HFFc6 (cell line): Measurements from ENCODE around the gene NEK2. TPM values are rescaled to one million over a fixed set of nuclear protein-coding genes. Genes with fewer than 3 reads are reported as not detected.

Source experiments
- DNase-seq: peaks from one replicate; pipeline ENCODE4 v3.0.0-alpha.2; 2018
- H3K27ac Mint-ChIP-seq: 2 replicates; pipeline ENCODE4 v1.8.0; 2020; ENCODE audit warnings: mild to moderate bottlenecking, mixed read lengths
- H3K27me3 Mint-ChIP-seq: 2 replicates; pipeline ENCODE4 v1.8.0; 2021; ENCODE audit warnings: mild to moderate bottlenecking, moderate library complexity, mixed read lengths; ENCODE audit not compliant: insufficient read depth
- H3K36me3 Mint-ChIP-seq: 2 replicates; pipeline ENCODE4 v1.8.0; 2021; ENCODE audit warnings: low read depth, mixed read lengths
- H3K4me1 Mint-ChIP-seq: 2 replicates; pipeline ENCODE4 v1.8.0; 2020; ENCODE audit warnings: low read depth, mixed read lengths
- H3K4me3 Mint-ChIP-seq: 2 replicates; pipeline ENCODE4 v1.8.0; 2020; ENCODE audit warnings: mild to moderate bottlenecking, moderate library complexity, mixed read lengths
- H3K9me3 Mint-ChIP-seq: 2 replicates; pipeline ENCODE4 v1.8.0; 2020; ENCODE audit warnings: mild to moderate bottlenecking, mixed read lengths
- CTCF ChIP-seq: fragments of 200-600 bp; sonication (generic); IDR thresholded peaks from 2 replicates; pipeline ENCODE4 v1.5.0; 2021; ENCODE audit warnings: antibody characterized with exemption, mild to moderate bottlenecking
- total RNA-seq, 6 experiments: library from RNA; stranded (reverse); fragmentation: NEBNext Ultra II Directional; extraction: Animal tissue kit (Norgen Biotek cat#: 25700); gene quantifications; 2 replicates in 1 of 6; 3 replicates in 5 of 6; pipeline ENCODE4 v1.2.3, GENCODE V29; 2021

Gene NEK2
- total RNA-seq, 6 experiments from 2014 or later: 10.2 to 28.6 (median 26.8) TPM

- no peak for DNase-seq
- Mint-ChIP-seq H3K4me3 (no peak overlapping the region), H3K27ac (no peak overlapping the region), H3K4me1 (peaks cover 25% of the 10 kb centered on the region), H3K9me3 (peaks cover 4% of the 10 kb centered on the region; the same call in 1 of the 2 replicates), H3K36me3 (peaks cover 5% of the 10 kb centered on the region), H3K27me3 (no peaks in the 10 kb centered on the region; the same call in 1 of the 2 replicates)
- no peak for TF ChIP-seq CTCF
These were observed 59.0 kb downstream of the NEK2 start for GRCh38 chr1:211616231-211616964.

GRCh38 chr1:211614615-211615014, 60.8 kb downstream of the NEK2 start:
- no peak for DNase-seq
- TF ChIP-seq CTCF: no peak
- Mint-ChIP-seq H3K36me3 (peaks cover 5% of the 10 kb centered on the region), H3K4me1 (peaks cover 37% of the 10 kb centered on the region), H3K27me3 (no peaks in the 10 kb centered on the region; the same call in 1 of the 2 replicates), H3K27ac (no peak overlapping the region), H3K9me3 (peaks cover 4% of the 10 kb centered on the region; the same call in 1 of the 2 replicates), H3K4me3 (no peak overlapping the region)

GRCh38 chr1:211613951-211614350, 61.5 kb downstream of the NEK2 start:
- Mint-ChIP-seq H3K27me3 (no peaks in the 10 kb centered on the region), H3K4me3 (no peak overlapping the region), H3K36me3 (peaks cover 5% of the 10 kb centered on the region), H3K4me1 (peaks cover 43% of the 10 kb centered on the region), H3K9me3 (peaks cover 4% of the 10 kb centered on the region; the same call in 1 of the 2 replicates), H3K27ac (peak overlapping the region; percentile 100)
- TF ChIP-seq CTCF: no peak
- DNase-seq: no peak

GRCh38 chr1:211613108-211613947, 62.1 kb downstream of the NEK2 start:
- TF ChIP-seq CTCF: no peak
- no peaks in the 10 kb centered on the region for H3K27me3 Mint-ChIP-seq
- peak; percentile 98 for DNase-seq
- peak overlapping the region; percentile 42 for H3K4me3 Mint-ChIP-seq
- peak overlapping the region; percentile 100 for H3K27ac Mint-ChIP-seq
- H3K9me3 Mint-ChIP-seq: peaks cover 4% of the 10 kb centered on the region; the same call in 1 of the 2 replicates
- H3K4me1 Mint-ChIP-seq: peaks cover 44% of the 10 kb centered on the region
- H3K36me3 Mint-ChIP-seq: peaks cover 5% of the 10 kb centered on the region

GRCh38 chr1:211612786-211613107, 62.7 kb downstream of the NEK2 start:
- Mint-ChIP-seq H3K27ac (peak overlapping the region; percentile 100), H3K36me3 (peaks cover 5% of the 10 kb centered on the region), H3K4me3 (no peak overlapping the region), H3K9me3 (peaks cover 4% of the 10 kb centered on the region; the same call in 1 of the 2 replicates), H3K4me1 (peaks cover 44% of the 10 kb centered on the region), H3K27me3 (no peaks in the 10 kb centered on the region; the same call in 1 of the 2 replicates)
- DNase-seq: no peak
- no peak for TF ChIP-seq CTCF

Other genes with a start within 250 kb of the NEK2 start
- not detected for gene RD3, start 183.5 kb downstream of the NEK2 start, total RNA-seq
- gene SLC30A1, start 96.5 kb downstream of the NEK2 start, total RNA-seq: 10 to 100 TPM; 23.6 to 27.5 (median 25.7) TPM
- gene LPGAT1, start 155.1 kb upstream of the NEK2 start, total RNA-seq: 10 to 100 TPM; 36.4 to 50.4 (median 44.9) TPM